WTC11 (cell line): ENCODE measurements around the gene ATP13A2. TPM values are rescaled to one million over a fixed set of nuclear protein-coding genes. Genes with fewer than 3 reads are reported as not detected.
A peak's percentile ranks its signal among the peaks of the same experiment; 100 is the strongest.

Experiments used
- ATAC-seq: fragments of 200-7000 bp; cut with Tn5 transposase; 2 replicates; pipeline ENCODE4 v1.10.0; 2021; ENCODE audit warnings: mild to moderate bottlenecking, moderate library complexity
- CTCF ChIA-PET: fragments of 300-600 bp; sonication (Branson Sonifier 250); formaldehyde crosslinking; loops from one replicate; lab custom pipeline; 2021; ENCODE audit warnings: antibody characterized with exemption; lab: Charles Lee
- POLR2A ChIA-PET: fragments of 350-600 bp; sonication (Branson Sonifier 250); formaldehyde crosslinking; loops from one replicate; lab custom pipeline; 2021; ENCODE audit warnings: antibody characterized with exemption; lab: Charles Lee
- DNase-seq: peaks from one replicate; pipeline ENCODE4 v3.0.0; 2021; ENCODE audit warnings: low spot score
- H3K27ac Mint-ChIP-seq: 2 replicates; pipeline ENCODE4 v1.8.0; 2021; ENCODE audit warnings: mixed read lengths
- H3K27me3 Mint-ChIP-seq: 2 replicates; pipeline ENCODE4 v1.8.0; 2021; ENCODE audit warnings: low read depth, mild to moderate bottlenecking, moderate library complexity, mixed read lengths
- H3K36me3 Mint-ChIP-seq: 2 replicates; pipeline ENCODE4 v1.8.0; 2021; ENCODE audit warnings: mixed read lengths
- H3K4me1 Mint-ChIP-seq: 2 replicates; pipeline ENCODE4 v1.8.0; 2022; ENCODE audit warnings: mixed read lengths
- H3K4me3 Mint-ChIP-seq: 2 replicates; pipeline ENCODE4 v1.8.0; 2021; ENCODE audit warnings: mild to moderate bottlenecking, moderate library complexity, mixed read lengths
- H3K9me3 Mint-ChIP-seq: 2 replicates; pipeline ENCODE4 v1.8.0; 2021; ENCODE audit warnings: mixed read lengths
- AR ChIP-seq: fragments of 250-450 bp; sonication (Bioruptor Pico); IDR thresholded peaks from 2 replicates; pipeline ENCODE4 v1.9.0; 2021; ENCODE audit warnings: mild to moderate bottlenecking
- ARID4B ChIP-seq: sonication (generic); formaldehyde crosslinking; IDR thresholded peaks from 2 replicates; pipeline ENCODE4 v1.8.0; 2023; ENCODE audit warnings: missing genetic modification reagents, mild to moderate bottlenecking, borderline replicate concordance
- ELF4 ChIP-seq: sonication (generic); formaldehyde crosslinking; IDR thresholded peaks from 2 replicates; pipeline ENCODE4 v1.8.1; 2022; ENCODE audit warnings: low read depth, mild to moderate bottlenecking, moderate library complexity, missing genetic modification reagents
- FOXJ3 ChIP-seq: sonication (generic); formaldehyde crosslinking; IDR thresholded peaks from 2 replicates; pipeline ENCODE4 v1.9.0; 2021; ENCODE audit warnings: missing genetic modification reagents, mild to moderate bottlenecking, borderline replicate concordance
- GABPB1 ChIP-seq: sonication (generic); formaldehyde crosslinking; IDR thresholded peaks from 2 replicates; pipeline ENCODE4 v1.8.1; 2023; ENCODE audit warnings: mild to moderate bottlenecking, missing genetic modification reagents
- HMGA2 ChIP-seq: fragments of 250-450 bp; sonication (Bioruptor Pico); IDR thresholded peaks from 2 replicates; pipeline ENCODE4 v1.4.0; 2021; ENCODE audit warnings: mild to moderate bottlenecking, moderate library complexity
- KAT7 ChIP-seq: sonication (generic); formaldehyde crosslinking; IDR thresholded peaks from 2 replicates; pipeline ENCODE4 v1.8.1; 2023; ENCODE audit warnings: missing genetic modification reagents, mild to moderate bottlenecking, borderline replicate concordance
- MXD4 ChIP-seq: fragments of 250-450 bp; sonication (Bioruptor Pico); IDR thresholded peaks from 2 replicates; pipeline ENCODE4 v1.8.0; 2021; ENCODE audit warnings: mild to moderate bottlenecking, moderate library complexity, borderline replicate concordance
- OVOL2 ChIP-seq: fragments of 250-450 bp; sonication (Bioruptor Pico); IDR thresholded peaks from 2 replicates; pipeline ENCODE4 v1.9.0; 2021; ENCODE audit warnings: mild to moderate bottlenecking, borderline replicate concordance
- SOX15 ChIP-seq: fragments of 250-450 bp; sonication (Bioruptor Pico); IDR thresholded peaks from 2 replicates; pipeline ENCODE4 v1.9.0; 2021; ENCODE audit warnings: mild to moderate bottlenecking
- ZBTB21 ChIP-seq: sonication (generic); formaldehyde crosslinking; IDR thresholded peaks from 2 replicates; pipeline ENCODE4 v1.8.1; 2023; ENCODE audit warnings: mild to moderate bottlenecking, missing genetic modification reagents, borderline replicate concordance
- ZNF232 ChIP-seq: sonication (generic); formaldehyde crosslinking; IDR thresholded peaks from 2 replicates; pipeline ENCODE4 v1.8.0; 2022; ENCODE audit warnings: mild to moderate bottlenecking, missing genetic modification reagents
- ZNF423 ChIP-seq: fragments of 250-450 bp; sonication (Bioruptor Pico); IDR thresholded peaks from 2 replicates; pipeline ENCODE4 v2.1.2; 2022; ENCODE audit warnings: mild to moderate bottlenecking, moderate library complexity
- total RNA-seq: library from RNA; stranded (reverse); gene quantifications from 3 replicates; pipeline ENCODE4 v1.2.3, GENCODE V29; 2021
- TF ChIP-seq, protein P1 (sequence below): sonication (generic); formaldehyde crosslinking; IDR thresholded peaks from 2 replicates; pipeline ENCODE4 v1.8.1; 2022; ENCODE audit warnings: low read depth, missing genetic modification reagents, borderline replicate concordance

ATP13A2 gene
- total RNA-seq, 1 experiment from 2014 or later: 95.9 TPM

- no peaks in the 10 kb centered on the region for H3K9me3 Mint-ChIP-seq
- DNase-seq (no peak), ATAC-seq (no peak)
- no peak overlapping the region for H3K27ac Mint-ChIP-seq
- ChIA-PET CTCF (interaction anchor here (0.6 to 5.9 kb wide), 13 partner anchors 8 to 508 kb away, joined by 3 to 34 read pairs (median 4); no protein-coding TSS in a partner anchor), POLR2A (interaction anchor here (1.8 kb wide), 1 partner anchor 38 kb away, joined by 4 read pairs; no protein-coding TSS in a partner anchor)
- H3K36me3 Mint-ChIP-seq: peaks cover 2% of the 10 kb centered on the region; the same call in 1 of the 2 replicates
- H3K4me1 Mint-ChIP-seq: peaks cover 42% of the 10 kb centered on the region
- H3K27me3 Mint-ChIP-seq: no peaks in the 10 kb centered on the region; the same call in 1 of the 2 replicates
- TF ChIP-seq KAT7 (0 out of 2 replicates have a peak, but pooled peaks have one; percentile 18), ARID4B (no peak; the same call in 1 of the 2 replicates)
- peak overlapping the region; percentile 70 for H3K4me3 Mint-ChIP-seq
Measured at GRCh38 chr1:16978567-16979474, 32.9 kb downstream of the ATP13A2 start.

DNA sequence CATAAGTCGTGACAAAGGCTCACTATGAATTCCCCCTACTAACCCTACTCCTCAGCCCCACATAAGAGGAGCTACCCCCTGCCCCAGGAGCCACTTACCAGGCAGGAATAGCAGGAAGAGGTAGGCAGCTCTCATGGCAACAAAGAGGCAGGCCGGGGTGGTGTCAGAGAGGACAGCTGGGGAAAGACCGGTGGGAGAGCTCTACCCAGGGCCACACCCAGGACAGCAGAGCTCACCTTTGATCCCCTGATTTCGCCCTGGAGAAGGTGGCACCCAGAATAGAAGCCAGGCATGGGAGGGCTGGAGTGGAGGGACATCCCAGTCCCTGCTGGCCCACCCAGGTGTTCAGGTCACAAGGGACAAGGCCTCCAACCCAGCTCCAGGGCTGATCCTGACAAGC is 33.6 kb downstream of the ATP13A2 start:
- Mint-ChIP-seq H3K36me3 (peaks cover 4% of the 10 kb centered on the region; the same call in 1 of the 2 replicates), H3K27ac (no peak overlapping the region), H3K4me3 (no peak overlapping the region; the same call in 1 of the 2 replicates)
- CTCF ChIA-PET: interaction anchor here (0.6 to 5.9 kb wide), 9 partner anchors 9 to 509 kb away, joined by 3 to 34 read pairs (median 4); no protein-coding TSS in a partner anchor
- DNase-seq: no peak
- no peak for ATAC-seq
- TF ChIP-seq ZBTB21 (CRISPR knock-in tag) (no peak), SOX15 (CRISPR knock-in tag) (no peak), ELF4 (no peak), GABPB1 (no peak), HMGA2 (CRISPR knock-in tag) (no peak), FOXJ3 (CRISPR knock-in tag) (no peak), AR (no peak), OVOL2 (no peak)
- TF ChIP-seq, protein P1, sequence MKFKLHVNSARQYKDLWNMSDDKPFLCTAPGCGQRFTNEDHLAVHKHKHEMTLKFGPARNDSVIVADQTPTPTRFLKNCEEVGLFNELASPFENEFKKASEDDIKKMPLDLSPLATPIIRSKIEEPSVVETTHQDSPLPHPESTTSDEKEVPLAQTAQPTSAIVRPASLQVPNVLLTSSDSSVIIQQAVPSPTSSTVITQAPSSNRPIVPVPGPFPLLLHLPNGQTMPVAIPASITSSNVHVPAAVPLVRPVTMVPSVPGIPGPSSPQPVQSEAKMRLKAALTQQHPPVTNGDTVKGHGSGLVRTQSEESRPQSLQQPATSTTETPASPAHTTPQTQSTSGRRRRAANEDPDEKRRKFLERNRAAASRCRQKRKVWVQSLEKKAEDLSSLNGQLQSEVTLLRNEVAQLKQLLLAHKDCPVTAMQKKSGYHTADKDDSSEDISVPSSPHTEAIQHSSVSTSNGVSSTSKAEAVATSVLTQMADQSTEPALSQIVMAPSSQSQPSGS: no peak
- TF ChIP-seq, all 79 proteins: peak for 0
- peaks cover 35% of the 10 kb centered on the region for H3K4me1 Mint-ChIP-seq
- POLR2A ChIA-PET: no interaction called here
- no peaks in the 10 kb centered on the region; the same call in 1 of the 2 replicates for H3K27me3 Mint-ChIP-seq
- no peaks in the 10 kb centered on the region for H3K9me3 Mint-ChIP-seq

- ChIA-PET POLR2A (no interaction called here), CTCF (interaction anchor here (1.1 to 3.0 kb wide), 2 partner anchors 10 to 357 kb away, joined by 3 to 30 read pairs; no protein-coding TSS in a partner anchor)
- TF ChIP-seq ZNF232 (CRISPR knock-in tag): no peak
- no peak for TF ChIP-seq MXD4 (CRISPR knock-in tag)
- no peak for TF ChIP-seq ZNF423 (CRISPR knock-in tag)
- ATAC-seq (no peak), DNase-seq (no peak)
- Mint-ChIP-seq H3K4me3 (no peak overlapping the region), H3K27me3 (no peaks in the 10 kb centered on the region; the same call in 1 of the 2 replicates), H3K9me3 (no peaks in the 10 kb centered on the region), H3K36me3 (peaks cover 6% of the 10 kb centered on the region; the same call in 1 of the 2 replicates), H3K4me1 (peaks cover 36% of the 10 kb centered on the region), H3K27ac (no peak overlapping the region; the same call in 1 of the 2 replicates)
Measured at GRCh38 chr1:16977377-16977776, 34.4 kb downstream of the ATP13A2 start.
